Loucy (cell line): ENCODE data around the gene BIRC2.

Experiments
- CTCF ChIP-seq: fragments of 200-600 bp; sonication (generic); conservative IDR thresholded peaks from 2 replicates; pipeline ENCODE4 v1.5.1; 2014; ENCODE audit warnings: mild to moderate bottlenecking, antibody characterized with exemption, low read length
- EZH2phosphoT487 ChIP-seq: fragments of 200-600 bp; IDR thresholded peaks from 2 replicates; pipeline ENCODE4 v1.6.1; 2018; ENCODE audit warnings: antibody characterized with exemption, mild to moderate bottlenecking, moderate library complexity, borderline replicate concordance

- TF ChIP-seq CTCF (no peak), EZH2phosphoT487 (no peak)
Measured at GRCh38 chr11:102383839-102384238, 36.8 kb downstream of the BIRC2 start.
